ENCODE measurements around the gene ZBTB8B. TPM values are rescaled to one million over a fixed set of nuclear protein-coding genes. Genes with fewer than 3 reads are reported as not detected.
"Not testable (repeated sequence)": the region's sequence is repeated elsewhere in the genome, so short reads cannot be mapped to it uniquely, and the experiment has no call there.

Gene ZBTB8B
- total and polyA plus RNA-seq, 10 of the 15 experiments (the other 5 are each of a cell fraction or from before 2014, with no cell fraction given): under 0.01 to 0.04 (median 0.01) TPM; not detected in 4

GRCh38 chr1:32448186-32448772 lies 16.6 kb upstream of the ZBTB8B start:
- ChIA-PET RAD21 (ENCODE audit: unreplicated experiment) (interaction anchor here (0.8 kb wide), 2 partner anchors 47 to 502 kb away, joined by 3 to 4 read pairs; no protein-coding TSS in a partner anchor), CTCF (interaction anchor here (0.6 to 2.8 kb wide), 10 partner anchors 32 to 413 kb away, joined by 3 to 9 read pairs (median 4); partner anchors contain the start of gene BSDC1), SMC1A (ENCODE audit: uncharacterized antibody, unreplicated experiment) (interaction anchor here (0.6 to 1.2 kb wide), 4 partner anchors 48 to 325 kb away, joined by 3 to 4 read pairs (median 3); no protein-coding TSS in a partner anchor)
- H4K20me1 ChIP-seq (ENCODE audit: control insufficient read depth, insufficient read depth); H3K9me3 ChIP-seq (replicated peaks; ENCODE audit: control insufficient read depth, insufficient read depth, low read length); POLR2A ChIA-PET; H3K27ac ChIP-seq (ENCODE audit: control insufficient read depth, insufficient read depth); H3K79me2 ChIP-seq (ENCODE audit: control insufficient read depth, insufficient read depth, low read length); H3K27me3 ChIP-seq (replicated peaks in 1 of 2; ENCODE audit: control insufficient read depth in 2 of 2, insufficient read depth in 2 of 2, low read length in 1 of 2); in situ Hi-C loops (cut with MboI); H3K4me3 ChIP-seq; H3K9ac ChIP-seq (ENCODE audit: control insufficient read depth, insufficient read depth, low read length); BruUV-seq (replicated peaks); H2AFZ ChIP-seq (ENCODE audit: control insufficient read depth, low read depth, low read length); H3K4me1 ChIP-seq (ENCODE audit: control insufficient read depth, insufficient read depth, low read length); H3K4me2 ChIP-seq (ENCODE audit: control insufficient read depth, insufficient read depth); H3K36me3 ChIP-seq (ENCODE audit: control insufficient read depth in 2 of 2, insufficient read depth in 2 of 2, low read length in 1 of 2); DNase-seq (ENCODE audit: low read depth, low spot score): not testable (repeated sequence)
- 50% methylated on average over 12 of the region's 12 CpGs for WGBS (ENCODE audit: insufficient coverage, insufficient replicate concordance, low lambda C conversion rate, missing lambda C conversion rate)
- FAIRE-seq (peak; percentile 92), ATAC-seq (peak; percentile 82)
- intact Hi-C loops (cut with micrococcal nuclease; ENCODE audit: unreplicated experiment): loop anchor here (1.0 kb wide), 1 partner anchor 325 kb away; no protein-coding TSS in a partner anchor
- TF ChIP-seq YY1 (IDR thresholded peaks at IDR 0.05; ENCODE audit: low read depth, low read length) (0 out of 2 replicates have a peak, but pooled peaks have one; percentile 15), IRF4 (IDR thresholded peaks at IDR 0.05; ENCODE audit: low read depth, low read length) (0 out of 2 replicates have a peak, but pooled peaks have one; percentile 17), ZBTB33 (IDR thresholded peaks at IDR 0.05) (peak; percentile 63; the same call in 1 of the 2 replicates), CTCF (IDR thresholded peaks at IDR 0.05 in 2 of 3, conservative IDR thresholded peaks at IDR 0.05 in 1 of 3; ENCODE audit: control insufficient read depth in 2 of 3, extremely low read depth in 1 of 3, insufficient read depth in 1 of 3, low read depth in 3 of 3, low read length in 3 of 3) (peak; percentile 57 to 83 (median 65)), SMARCA5 (IDR thresholded peaks at IDR 0.05) (peak; percentile 35; the same call in 1 of the 2 replicates), SMC3 (IDR thresholded peaks at IDR 0.05; ENCODE audit: borderline replicate concordance, low read length) (peak; percentile 41), RAD21 (IDR thresholded peaks at IDR 0.05; ENCODE audit: insufficient read depth, low read depth, low read length) (peak; percentile 73)
